Embryonic facial prominence (tissue), 1 donor: ENCODE data around the gene BICD1.
A peak's percentile ranks its signal among the peaks of the same experiment; 100 is the strongest.
"Not testable (repeated sequence)": the region's sequence is repeated elsewhere in the genome, so short reads cannot be mapped to it uniquely, and the experiment has no call there.

Source experiments
- DNase-seq: peaks from one replicate; pipeline ENCODE4 v3.0.0-alpha.2; 2016; ENCODE audit errors: extremely low spot score

BICD1 gene

DNA sequence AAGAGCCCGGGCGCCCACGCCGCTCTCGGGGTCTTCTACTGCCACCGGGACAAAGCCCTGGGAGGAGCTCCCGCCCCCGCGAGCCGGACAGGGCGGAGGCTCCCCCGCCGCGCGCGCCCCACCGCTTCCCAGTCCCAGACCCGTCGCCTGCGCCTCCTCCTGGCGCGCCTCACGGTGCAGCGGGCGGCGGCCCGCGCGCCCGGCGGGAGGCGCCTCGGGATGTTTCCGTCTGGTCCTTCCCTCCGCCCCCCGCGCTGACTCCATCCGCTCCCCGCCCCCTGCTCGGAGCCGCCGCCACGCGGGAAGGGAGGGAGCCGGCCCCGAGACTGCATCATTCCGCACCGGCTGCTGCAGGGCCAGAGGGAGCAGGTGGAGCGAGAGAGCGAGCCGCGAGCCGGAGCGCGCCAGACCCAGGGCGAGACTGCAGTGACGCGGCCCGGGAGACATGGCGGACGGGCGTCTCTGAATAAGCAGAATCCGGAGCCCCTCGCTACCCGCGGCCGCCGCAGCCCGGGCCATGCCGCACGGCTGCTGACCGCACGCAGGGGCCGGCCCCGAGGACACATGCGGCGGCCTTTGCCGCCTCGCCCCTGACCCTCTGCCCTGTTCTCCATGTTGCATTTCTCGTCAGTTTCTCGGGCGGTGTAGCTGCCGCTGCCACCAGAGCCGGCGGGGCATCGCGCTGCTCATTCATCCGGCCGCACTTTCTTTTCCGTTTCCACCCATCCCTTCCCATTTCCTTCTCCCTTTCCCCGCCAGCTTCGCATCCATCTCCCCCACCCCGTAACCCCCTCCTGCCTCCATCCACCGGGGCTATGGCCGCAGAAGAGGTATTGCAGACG, at the start of gene BICD1:
TSS of gene BICD1 (plus strand) at position 331 of the 842 bp plus-strand sequence. CDS start at position 816, 485 bp downstream.
- DNase-seq: peak; percentile 61

DNA sequence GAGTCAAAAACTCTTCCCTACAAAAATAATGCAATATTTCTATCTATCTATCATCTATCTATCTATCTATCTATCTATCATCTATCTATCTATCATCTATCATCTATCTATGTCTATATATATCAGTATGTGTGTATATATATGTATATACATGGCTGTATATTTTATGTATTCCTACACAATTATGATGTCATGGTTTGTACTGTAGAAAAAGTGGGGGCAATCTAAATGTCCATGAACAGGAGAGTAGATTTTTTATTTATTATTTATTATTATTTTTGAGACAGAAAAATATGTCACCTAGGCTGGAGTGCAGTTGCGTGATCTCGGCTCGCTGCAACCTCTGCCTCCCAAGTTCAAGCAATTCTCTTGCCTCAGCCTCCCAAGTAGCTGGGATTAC, 45.6 kb upstream of the BICD1 start:
- DNase-seq: no peak

DNA sequence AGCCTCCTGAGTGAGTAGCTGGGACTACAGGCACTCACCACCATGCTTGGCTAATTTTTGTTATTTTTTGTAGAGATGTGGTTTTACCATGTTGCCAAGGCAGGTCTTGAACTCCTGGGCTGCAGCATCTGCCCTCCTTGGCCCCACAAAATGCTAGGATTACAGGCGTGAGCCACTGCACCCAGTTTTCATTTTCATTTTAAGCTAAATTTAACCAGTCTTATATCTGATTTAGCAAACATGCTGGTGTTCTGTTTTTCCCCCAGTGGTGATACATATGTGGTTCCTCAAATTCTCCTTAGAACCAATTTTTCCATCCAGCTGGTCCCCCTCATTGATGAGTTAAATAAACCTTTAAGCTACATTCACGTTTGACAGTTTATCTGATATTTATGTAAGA, 43.8 kb upstream of the BICD1 start:
- DNase-seq: no peak

DNA sequence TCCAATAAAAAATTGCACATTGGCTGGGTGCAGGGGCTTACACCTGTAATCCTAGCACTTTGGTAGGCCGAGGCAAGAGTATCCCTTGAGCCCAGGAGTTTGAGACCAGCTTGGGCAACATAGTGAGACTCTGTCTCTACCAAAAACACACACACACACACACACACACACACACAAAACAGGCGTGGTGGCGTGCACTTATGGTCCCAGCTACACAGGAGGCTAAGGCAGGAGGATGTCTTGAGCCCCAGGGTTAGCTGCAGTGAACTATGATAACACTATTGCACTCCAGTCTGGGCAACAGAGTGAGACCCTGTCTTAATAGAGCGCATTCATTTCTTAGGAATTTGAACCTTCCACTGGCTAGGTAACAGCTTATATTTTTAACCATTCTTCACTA, 42.9 kb upstream of the BICD1 start:
- no peak for DNase-seq

DNA sequence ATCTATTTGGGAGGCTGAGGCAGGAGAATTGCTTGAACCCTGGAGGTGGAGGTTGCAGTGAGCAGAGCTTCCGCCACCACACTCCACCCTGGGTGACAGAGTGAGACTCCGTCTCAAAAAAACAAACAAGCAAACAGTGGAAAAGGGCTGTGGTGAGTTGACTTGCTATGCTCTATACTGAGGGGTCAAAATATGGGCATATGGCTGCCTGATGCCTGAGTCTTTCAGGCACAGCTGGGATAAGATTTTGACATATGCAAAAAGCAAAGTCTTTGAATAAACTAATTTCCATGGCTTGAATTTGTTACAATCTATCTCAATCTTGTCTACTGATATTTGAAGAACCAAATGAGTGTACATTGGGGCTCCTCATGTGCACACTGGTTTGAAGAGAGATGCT, 40.4 kb upstream of the BICD1 start:
- no peak for DNase-seq

DNA sequence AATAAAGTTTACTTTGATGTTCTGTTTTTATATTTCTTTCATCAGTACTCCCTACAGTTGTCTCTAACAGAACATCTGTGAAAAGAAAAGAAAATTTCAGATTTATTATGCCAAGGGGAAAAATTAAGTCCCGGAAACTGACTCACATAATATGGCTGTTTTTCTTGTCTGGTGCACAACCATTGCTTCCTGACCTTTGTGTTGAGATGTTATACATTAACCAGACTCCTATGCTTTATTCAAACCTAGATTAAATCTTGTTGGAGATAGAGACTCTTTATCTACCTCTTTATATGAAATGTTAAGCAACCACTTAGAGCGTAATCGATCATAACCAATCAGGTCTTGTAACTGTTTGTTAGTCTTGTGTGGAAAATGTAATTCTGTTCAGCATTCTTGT, 37.6 kb upstream of the BICD1 start:
- no peak for DNase-seq

DNA sequence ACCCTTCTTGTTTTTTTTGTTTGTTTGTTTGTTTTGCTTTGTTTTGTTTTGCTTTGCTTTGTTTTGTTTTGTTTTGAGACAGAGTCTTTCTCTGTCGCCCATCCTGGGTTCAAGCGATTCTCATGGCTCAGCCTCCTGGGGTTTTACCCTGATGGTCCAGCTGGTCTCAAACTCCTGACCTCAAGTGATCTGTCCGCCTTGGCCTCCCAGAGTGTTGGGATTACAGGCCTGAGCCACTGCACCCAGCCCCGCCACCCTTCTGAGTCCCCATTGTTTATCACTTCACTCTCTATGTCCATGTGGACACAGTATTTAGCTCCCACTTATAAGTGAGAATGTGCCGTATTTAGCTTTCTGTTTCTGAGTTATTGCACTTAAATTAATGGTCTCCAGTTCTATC, 36.9 kb upstream of the BICD1 start:
- no peak for DNase-seq

DNA sequence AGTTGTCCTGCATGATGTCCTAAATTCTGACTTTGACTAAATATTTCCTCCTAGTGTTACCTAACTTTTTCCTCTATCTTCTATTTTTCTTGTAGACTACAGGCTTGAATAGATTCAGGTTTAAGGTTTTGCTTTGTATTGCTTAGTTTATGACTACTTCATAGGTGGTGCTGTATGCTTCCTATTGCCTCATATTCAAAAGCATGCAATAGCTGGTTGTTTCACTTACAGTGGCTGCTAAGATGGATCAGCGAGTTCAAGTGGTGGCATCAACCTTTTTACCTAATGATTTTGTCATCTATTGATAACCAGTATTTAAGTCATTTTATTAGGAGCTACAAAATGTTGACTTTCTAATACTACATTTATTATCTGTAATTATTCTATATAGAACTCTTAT, 36.3 kb upstream of the BICD1 start:
- DNase-seq: no peak

DNA sequence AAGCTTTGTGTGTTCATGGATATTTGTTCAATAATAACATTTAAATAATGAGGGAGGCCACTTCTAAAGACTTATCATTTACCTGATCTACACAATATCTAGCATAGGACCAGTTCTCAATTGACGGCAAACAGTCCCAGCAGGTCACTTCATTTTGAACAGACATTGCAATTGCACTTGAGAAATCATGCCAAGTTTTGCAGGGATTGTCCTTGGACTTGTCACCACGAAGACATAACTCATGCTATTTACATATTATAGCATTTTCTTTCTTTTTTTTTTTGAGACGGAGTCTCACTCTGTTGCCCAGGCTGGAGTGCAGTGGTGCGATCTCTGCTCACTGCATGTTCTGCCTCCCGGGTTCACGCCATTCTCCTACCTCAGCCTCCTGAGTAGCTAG, 34.5 kb upstream of the BICD1 start:
- DNase-seq: no peak

DNA sequence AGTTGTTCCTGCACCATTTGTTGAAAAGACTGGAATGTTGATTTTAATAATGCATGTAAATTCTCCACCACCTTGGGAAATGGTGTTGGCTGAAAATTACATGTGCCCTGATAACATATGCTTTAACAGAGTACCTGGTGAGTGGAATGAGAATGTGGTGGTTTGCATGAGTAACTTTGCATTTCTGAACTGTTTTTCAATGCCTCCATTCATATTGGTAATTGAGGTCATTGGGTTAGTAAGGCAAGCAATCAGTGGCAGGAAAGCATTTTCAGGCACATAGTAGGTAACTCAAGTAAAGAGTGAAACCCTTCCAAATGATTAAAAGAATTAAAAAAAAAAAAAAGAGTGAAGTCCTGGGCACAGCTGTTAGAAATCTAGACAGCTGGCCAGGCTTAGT, 32.2 kb upstream of the BICD1 start:
- DNase-seq: no peak

DNA sequence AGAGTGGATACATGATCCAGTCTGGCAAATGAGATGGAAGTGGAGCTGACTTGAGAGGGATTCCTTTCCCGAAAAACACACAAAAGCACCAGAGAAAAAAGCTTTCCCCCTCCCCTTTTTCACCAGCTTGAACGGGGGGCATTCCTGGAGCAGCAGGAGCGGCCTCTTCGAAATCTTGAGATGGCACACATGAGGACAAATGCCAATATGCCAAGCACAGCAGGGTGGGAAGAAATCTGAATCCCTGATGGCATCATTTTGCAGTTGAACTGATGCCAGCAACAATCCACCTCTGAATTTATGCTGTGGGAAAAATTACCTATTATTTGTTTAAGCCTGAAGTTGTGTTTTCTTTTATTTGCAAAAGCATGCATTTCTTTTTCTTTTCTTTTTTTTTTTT, 29.7 kb upstream of the BICD1 start:
- no peak for DNase-seq

DNA sequence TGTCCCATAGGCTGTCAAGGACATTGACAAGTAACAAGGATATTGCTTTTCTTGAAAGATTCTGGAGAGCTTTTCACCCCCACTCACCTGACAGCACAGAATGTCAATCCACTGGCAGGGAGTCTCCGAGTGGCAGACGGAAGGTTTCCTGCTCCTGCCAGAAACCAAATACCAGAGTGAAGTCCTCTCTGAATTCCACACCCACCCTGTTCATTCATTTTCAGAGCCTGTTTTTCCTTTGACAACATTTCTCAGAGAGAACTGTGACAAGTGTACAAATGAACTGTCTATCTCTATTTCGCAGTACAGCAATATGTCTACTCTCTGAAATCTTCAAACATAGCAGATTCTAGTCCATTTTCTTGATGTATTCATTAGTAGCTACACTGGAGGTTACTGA, 26.2 kb upstream of the BICD1 start:
- no peak for DNase-seq

DNA sequence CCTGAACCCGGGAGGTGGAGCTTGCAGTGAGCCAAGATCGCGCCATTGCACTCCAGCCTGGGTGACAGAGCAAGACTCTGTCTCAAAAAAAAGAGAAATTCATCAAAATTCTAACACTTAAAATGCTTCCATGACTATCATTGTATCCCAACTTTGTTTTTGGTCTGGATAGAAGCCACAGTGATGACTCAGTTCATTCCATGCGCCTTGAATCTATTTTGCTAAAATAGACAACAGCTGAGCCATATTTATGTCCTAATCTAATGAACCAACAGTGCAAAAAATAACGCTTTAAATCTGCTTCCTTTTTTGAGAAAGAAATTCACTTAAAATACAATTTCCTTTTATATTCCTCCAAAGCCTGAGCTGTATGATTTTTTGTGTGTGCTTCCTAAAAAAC, 23.2 kb upstream of the BICD1 start:
- DNase-seq: no peak

DNA sequence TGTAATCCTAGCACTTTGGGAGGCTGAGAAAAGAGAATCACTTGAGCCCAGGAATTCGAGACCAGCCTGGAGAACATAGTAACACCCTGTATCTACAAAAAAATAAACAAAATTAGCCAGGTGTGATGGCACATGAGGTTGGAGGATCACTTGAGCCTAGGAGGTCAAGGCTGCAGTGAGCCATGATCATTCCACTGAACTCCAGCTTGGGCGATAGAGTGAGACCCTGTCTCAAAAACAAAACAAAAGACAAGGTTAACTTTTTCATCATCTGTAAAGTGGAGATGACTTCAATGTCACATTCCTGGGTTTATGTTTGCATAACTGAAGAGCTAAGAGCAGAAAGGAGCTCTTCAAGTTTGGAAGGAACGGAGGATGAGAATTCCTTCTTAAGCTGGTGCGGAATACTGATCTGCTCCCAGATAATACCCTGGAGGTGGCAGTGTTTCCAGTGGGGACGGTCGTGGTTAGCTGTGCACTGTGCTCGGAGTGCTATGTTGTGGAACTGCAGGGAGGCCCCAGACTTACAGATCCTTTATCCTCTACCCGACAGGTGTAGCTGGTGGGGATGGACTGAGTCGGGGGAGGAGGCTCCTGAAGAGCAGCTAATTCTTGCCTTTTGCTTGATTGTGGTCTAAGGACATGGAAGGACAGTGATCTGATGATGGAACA, 22.5 kb upstream of the BICD1 start:
- no peak for DNase-seq

DNA sequence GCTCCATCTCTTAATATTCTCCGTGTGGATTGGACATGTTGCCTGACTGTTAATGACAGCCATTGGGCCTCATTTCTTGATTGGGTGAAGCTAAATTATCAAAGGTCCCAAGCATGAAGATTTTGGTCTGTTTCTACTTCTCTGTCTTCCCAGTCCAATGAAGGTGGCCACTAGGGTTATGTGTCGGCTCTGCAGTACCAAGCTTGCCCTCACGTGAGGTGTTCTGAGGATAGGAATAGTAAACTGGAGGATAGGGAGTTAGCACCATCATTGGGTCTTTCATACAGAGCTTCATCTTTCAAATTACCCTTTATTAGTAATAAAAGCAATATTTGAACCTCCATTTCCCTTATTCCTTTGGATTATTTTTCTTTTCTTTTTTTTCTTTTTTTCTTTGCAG, 21.9 kb upstream of the BICD1 start:
- DNase-seq: no peak

DNA sequence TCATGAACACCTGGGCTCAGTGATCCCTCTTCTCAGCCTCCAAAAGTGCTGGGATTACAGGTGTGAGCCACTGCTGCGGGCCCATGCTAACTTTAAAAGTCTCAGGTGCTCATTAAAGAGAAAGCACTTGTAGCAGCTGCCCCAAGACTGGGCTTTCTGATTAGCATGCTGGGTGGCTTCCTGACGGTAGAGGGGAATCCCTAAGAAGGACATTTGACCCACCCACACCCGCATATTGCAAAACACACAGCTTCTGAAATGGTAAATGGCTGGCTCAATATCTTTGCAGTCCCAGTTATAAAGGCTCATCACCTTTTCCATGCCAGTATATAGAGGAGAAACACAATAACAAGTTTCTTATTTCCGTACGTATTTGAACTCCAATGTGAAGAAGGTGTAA, 19.3 kb upstream of the BICD1 start:
- DNase-seq: no peak

DNA sequence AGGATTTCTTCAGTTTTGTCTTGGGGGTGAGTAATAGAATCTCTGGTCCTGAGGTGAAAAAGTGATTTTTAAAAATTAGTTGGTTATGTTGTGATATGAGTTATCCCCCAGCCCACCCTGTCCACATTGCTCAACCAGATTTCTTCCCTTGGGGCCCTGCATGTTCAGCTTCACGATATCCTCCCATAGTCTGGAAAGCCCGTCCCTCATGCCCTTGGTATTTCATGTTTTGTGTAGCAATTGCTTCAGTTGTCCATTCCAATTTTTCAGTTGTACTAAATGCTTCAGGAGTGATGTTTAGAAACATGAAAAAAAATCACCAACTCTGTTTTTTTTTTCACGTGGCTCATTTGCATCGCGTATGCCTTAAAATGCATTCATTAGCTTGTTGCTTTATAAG, 17.5 kb upstream of the BICD1 start:
- no peak for DNase-seq

DNA sequence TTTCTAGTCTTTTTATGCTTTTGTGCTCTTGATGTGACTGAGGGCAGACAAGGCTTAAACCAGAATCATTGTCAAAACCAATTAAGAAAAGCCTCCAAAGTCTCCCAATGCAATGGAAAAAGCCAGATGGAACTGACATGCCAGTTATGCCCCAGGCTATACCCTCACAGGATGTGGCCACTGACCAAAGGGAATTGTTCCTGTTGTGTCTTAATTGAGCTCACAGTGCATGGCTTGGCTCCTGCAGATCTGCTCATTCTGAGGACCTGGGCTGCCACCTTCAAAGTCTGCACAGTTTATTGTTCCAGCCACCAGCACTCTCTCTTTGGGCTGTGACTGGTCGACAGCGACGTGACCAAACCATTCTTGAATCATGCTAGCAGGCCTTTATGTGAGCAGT, 17.1 kb upstream of the BICD1 start:
- DNase-seq: no peak

DNA sequence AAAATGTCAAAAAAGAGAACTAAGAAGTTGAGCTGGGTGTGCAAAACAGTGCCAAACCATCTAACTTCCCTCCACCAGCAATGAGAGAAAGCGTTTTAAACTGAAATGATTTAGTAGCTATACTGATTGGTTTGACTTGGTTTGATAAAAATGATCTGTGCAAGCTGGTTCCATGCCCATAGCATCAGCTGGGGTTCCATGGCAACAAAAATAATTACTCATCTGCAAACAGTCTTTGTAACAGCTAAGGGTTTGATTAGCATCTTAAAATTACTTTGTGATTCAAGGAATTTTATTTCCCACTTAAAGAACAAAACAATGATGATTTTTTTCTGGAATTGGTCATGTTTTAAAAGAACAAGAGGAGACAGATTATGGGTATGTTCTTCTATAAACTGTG, 15.0 kb upstream of the BICD1 start:
- no peak for DNase-seq

DNA sequence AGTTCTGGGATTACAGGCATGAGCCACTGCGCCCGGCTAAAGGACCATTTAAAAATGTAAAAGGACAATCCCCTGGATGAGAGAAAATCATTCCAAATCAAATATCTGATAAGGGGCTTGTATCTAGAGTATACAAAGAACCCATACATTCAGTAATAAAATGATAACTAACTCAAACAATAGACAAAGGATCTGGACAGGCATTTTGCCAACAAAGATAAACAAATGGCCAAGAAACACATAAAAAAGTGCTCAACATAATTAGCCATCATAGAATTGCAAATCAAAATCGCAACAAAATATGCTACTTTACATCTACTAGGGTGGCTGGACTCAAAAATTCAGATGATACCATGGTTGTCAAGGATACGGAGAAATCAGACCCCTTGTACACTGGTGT, 8.5 kb upstream of the BICD1 start:
- no peak for DNase-seq

DNA sequence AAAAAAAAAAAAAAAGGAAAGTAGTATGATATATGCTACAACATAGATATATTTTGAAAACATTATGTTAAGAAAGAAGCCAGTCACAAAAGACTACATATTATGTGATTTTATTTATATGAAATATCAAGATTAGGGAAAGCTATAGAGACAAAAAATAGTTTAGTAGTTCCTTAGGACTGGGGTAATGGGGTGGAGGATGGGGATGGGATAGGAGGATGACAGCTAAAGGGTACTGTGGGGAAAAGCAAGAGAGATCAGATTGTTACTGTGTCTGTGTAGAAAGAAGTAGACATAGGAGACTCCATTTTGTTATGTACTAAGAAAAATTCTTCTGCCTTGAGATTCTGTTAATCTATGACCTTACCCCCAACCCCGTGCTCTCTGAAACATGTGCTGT, 7.4 kb upstream of the BICD1 start:
- not testable (repeated sequence) for DNase-seq

DNA sequence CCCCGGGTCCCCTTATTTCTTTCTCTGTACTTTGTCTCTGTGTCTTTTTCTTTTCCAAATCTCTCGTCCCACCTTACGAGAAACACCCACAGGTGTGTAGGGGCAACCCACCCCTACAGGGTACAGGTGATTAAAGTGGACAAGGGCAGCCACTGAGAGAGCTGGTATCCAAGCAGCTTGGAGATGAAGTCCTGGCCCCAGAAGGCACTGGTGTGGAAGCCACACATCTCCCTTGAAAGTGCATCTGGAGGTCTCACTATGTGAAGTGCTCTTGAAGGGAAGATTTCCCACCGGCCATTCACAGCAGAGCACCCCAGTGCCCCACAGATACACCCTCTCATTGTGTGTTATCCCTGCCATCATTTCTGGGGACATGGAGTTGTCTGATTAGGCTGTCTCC, 6.3 kb upstream of the BICD1 start:
- DNase-seq: no peak

DNA sequence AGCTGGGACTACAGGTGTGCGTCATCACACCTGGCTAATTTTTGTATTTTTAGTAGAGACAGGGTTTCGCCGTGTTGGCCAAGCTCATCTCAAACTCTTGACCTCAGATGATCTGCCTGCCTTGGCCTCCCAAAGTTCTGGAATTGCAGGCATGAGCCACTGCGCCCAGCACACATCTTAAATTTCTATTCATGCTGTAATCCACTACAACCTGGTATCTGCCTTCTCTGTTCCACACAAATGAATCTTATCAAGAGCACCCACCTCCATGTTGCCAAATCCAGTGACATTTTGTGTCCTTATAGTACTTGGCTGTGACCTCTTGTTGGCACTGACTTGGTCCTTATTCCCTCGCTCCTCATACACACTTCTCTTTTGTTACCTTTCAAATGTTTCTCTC, 5.8 kb upstream of the BICD1 start:
- no peak for DNase-seq

DNA sequence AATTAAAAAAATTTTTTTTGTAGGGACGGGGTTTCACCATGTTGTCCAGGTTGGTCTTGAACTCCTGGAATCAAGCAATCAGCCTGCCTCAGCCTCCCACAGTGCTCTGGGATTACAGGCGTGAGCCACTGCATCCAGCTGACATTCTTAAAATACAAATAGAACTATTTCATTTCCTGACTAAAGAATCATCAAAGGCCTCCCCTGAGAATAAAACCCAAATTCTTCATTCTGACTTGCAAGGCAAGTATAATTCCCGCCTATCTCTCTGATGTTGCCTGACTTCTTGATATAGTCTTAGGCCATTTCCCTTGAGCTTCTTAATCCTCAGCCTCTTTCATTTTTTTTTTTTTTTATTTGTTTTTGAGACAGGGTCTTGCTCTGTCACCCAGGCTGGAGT, 4.4 kb upstream of the BICD1 start:
- DNase-seq: no peak
